Activated CD4-positive, alpha-beta T cell treated with anti-CD3 and anti-CD28 coated beads for 24 hours (primary cell): ENCODE data around the gene NR2C2AP.

Experiments
- DNase-seq, 2 donors: peaks; one replicate each; pipeline ENCODE4 v3.0.0-alpha.2; 2020; ENCODE audit warnings: low read depth in 2 of 2

Gene NR2C2AP

GRCh38 chr19:19214892-19215291 is 11.7 kb upstream of the NR2C2AP start:
- DNase-seq, result no peak

- no peak for DNase-seq
Measured at GRCh38 chr19:19214159-19214490, 10.9 kb upstream of the NR2C2AP start.

- DNase-seq, result no peak
Measured at GRCh38 chr19:19213426-19214158, 10.4 kb upstream of the NR2C2AP start.

- no peak for DNase-seq
Measured at GRCh38 chr19:19212916-19213315, 9.7 kb upstream of the NR2C2AP start.

- DNase-seq, result no peak
Measured at GRCh38 chr19:19211499-19212420, 8.5 kb upstream of the NR2C2AP start, which contains the start of gene NCAN. NCAN (plus strand) TSS chr19:19211958; CDS start chr19:19216954, 4,996 bp downstream.

- no peak for DNase-seq
Measured at GRCh38 chr19:19209372-19209771, 6.2 kb upstream of the NR2C2AP start.

GRCh38 chr19:19207637-19208572 is 4.7 kb upstream of the NR2C2AP start:
- no peak for DNase-seq

- DNase-seq, result no peak
Measured at GRCh38 chr19:19206938-19207337, 3.7 kb upstream of the NR2C2AP start.

GRCh38 chr19:19205416-19206410 is 2.5 kb upstream of the NR2C2AP start:
- no peak for DNase-seq

GRCh38 chr19:19204181-19204580 is 967 bp upstream of the NR2C2AP start:
- DNase-seq, result no peak

- no peak for DNase-seq
Measured at GRCh38 chr19:19202707-19203011, 555 bp downstream of the NR2C2AP start.

- no peak for DNase-seq
Measured at GRCh38 chr19:19201697-19202630, 1.2 kb downstream of the NR2C2AP start.

- no peak for DNase-seq
Measured at GRCh38 chr19:19193926-19194325, 9.3 kb downstream of the NR2C2AP start.

- DNase-seq, result no peak
Measured at GRCh38 chr19:19192910-19193423, 10.2 kb downstream of the NR2C2AP start.

- peak; percentile 98 for DNase-seq
Measured at GRCh38 chr19:19192078-19192882, 10.9 kb downstream of the NR2C2AP start, which contains the start of the genes BORCS8 and RFXANK. BORCS8 (minus strand) TSS chr19:19192152; CDS start chr19:19192117, 35 bp downstream. RFXANK (plus strand) TSS chr19:19192258; CDS start chr19:19193947, 1,689 bp downstream.

GRCh38 chr19:19191768-19192077 is 11.5 kb downstream of the NR2C2AP start:
- no peak for DNase-seq

GRCh38 chr19:19186742-19187141 is 16.5 kb downstream of the NR2C2AP start:
- no peak for DNase-seq
